OCI-LY1 (cell line): ENCODE results near the gene TYRP1.

Experiments
- H2AFZ ChIP-seq: fragments of 200-600 bp; sonication (generic), shearing (Covaris generic); 2 replicates; pipeline ENCODE4 v1.6.0; 2014; ENCODE audit warnings: antibody characterized with exemption, mild to moderate bottlenecking, low read length
- H3F3A ChIP-seq: fragments of 200-600 bp; sonication (generic), shearing (Covaris generic); 2 replicates; pipeline ENCODE4 v1.6.0; 2014; ENCODE audit warnings: mild to moderate bottlenecking, antibody characterized with exemption, low read length, moderate library complexity; ENCODE audit not compliant: insufficient read depth
- H3K27ac ChIP-seq: fragments of 200-600 bp; sonication (generic); 2 replicates; pipeline ENCODE4 v1.5.1; 2014; ENCODE audit warnings: low read length, mixed run types, mild to moderate bottlenecking, low read depth; ENCODE audit not compliant: poor library complexity, severe bottlenecking
- H3K27me3 ChIP-seq: fragments of 200-600 bp; sonication (generic); 2 replicates; pipeline ENCODE4 v1.6.0; 2014; ENCODE audit warnings: antibody characterized with exemption, mild to moderate bottlenecking, low read length, moderate library complexity; ENCODE audit not compliant: insufficient read depth
- H3K36me3 ChIP-seq: fragments of 200-600 bp; sonication (generic); 2 replicates; pipeline ENCODE4 v1.6.1; 2014; ENCODE audit warnings: mild to moderate bottlenecking, antibody characterized with exemption, low read length, moderate library complexity, mixed read lengths; ENCODE audit not compliant: insufficient read depth
- H3K4me1 ChIP-seq: fragments of 200-600 bp; sonication (generic); 2 replicates; pipeline ENCODE4 v1.5.1; 2014; ENCODE audit warnings: mild to moderate bottlenecking, low read length, moderate library complexity; ENCODE audit not compliant: insufficient read depth, severe bottlenecking
- H3K4me2 ChIP-seq: fragments of 200-600 bp; sonication (generic), shearing (Covaris generic); 2 replicates; pipeline ENCODE4 v1.6.1; 2014; ENCODE audit warnings: low read length
- H3K4me3 ChIP-seq: fragments of 200-600 bp; sonication (generic); 2 replicates; pipeline ENCODE4 v1.5.1; 2014; ENCODE audit warnings: low read length, low read depth, mild to moderate bottlenecking, mixed read lengths; ENCODE audit not compliant: poor library complexity, severe bottlenecking
- H3K79me2 ChIP-seq: fragments of 200-600 bp; shearing (Covaris generic); 2 replicates; pipeline ENCODE4 v1.6.1; 2016; ENCODE audit warnings: mixed run types, low read length, mixed read lengths; ENCODE audit not compliant: insufficient read depth
- H3K9ac ChIP-seq: fragments of 200-600 bp; sonication (generic), shearing (Covaris generic); 2 replicates; pipeline ENCODE4 v1.6.1; 2014; ENCODE audit warnings: mild to moderate bottlenecking, low read length, mixed read lengths
- H3K9me2 ChIP-seq: fragments of 200-600 bp; sonication (generic), shearing (Covaris generic); 2 replicates; pipeline ENCODE4 v1.6.1; 2014; ENCODE audit warnings: low read depth, mild to moderate bottlenecking, low read length, mixed read lengths
- H3K9me3 ChIP-seq: fragments of 200-600 bp; shearing (Covaris generic); 2 replicates; pipeline ENCODE4 v1.6.1; 2014; ENCODE audit warnings: low read length, mixed read lengths
- H4K20me1 ChIP-seq: fragments of 200-600 bp; sonication (generic), shearing (Covaris generic); 2 replicates; pipeline ENCODE4 v1.6.0; 2016; ENCODE audit warnings: mild to moderate bottlenecking, low read length; ENCODE audit not compliant: insufficient read depth
- CTCF ChIP-seq: fragments of 200-600 bp; sonication (generic), shearing (Covaris generic); IDR thresholded peaks from 2 replicates; pipeline ENCODE4 v1.5.1; 2017; ENCODE audit warnings: mild to moderate bottlenecking, antibody characterized with exemption, low read length, moderate library complexity, mixed read lengths
- EZH2 ChIP-seq: fragments of 200-600 bp; sonication (generic), shearing (Covaris generic); IDR thresholded peaks from 2 replicates; pipeline ENCODE4 v1.8.0; 2017; ENCODE audit warnings: borderline replicate concordance, mixed run types, mild to moderate bottlenecking, antibody characterized with exemption, low read length, moderate library complexity, mixed read lengths

Gene TYRP1

GRCh38 chr9:12696931-12697622, 3.9 kb downstream of the TYRP1 start:
- no peaks in the 10 kb centered on the region for H3K9me3 ChIP-seq
- H3K27me3 ChIP-seq: no peaks in the 10 kb centered on the region
- no peak overlapping the region for H2AFZ ChIP-seq
- no peaks in the 10 kb centered on the region for H3K9me2 ChIP-seq
- no peaks in the 10 kb centered on the region for H3F3A ChIP-seq
- no peak overlapping the region for H3K9ac ChIP-seq
- H3K27ac ChIP-seq: no peak overlapping the region
- H3K4me2 ChIP-seq: no peak overlapping the region
- no peaks in the 10 kb centered on the region for H3K79me2 ChIP-seq
- no peaks in the 10 kb centered on the region for H3K36me3 ChIP-seq
- no peak overlapping the region for H3K4me3 ChIP-seq
- TF ChIP-seq CTCF: no peak
- no peak for TF ChIP-seq EZH2
- no peaks in the 10 kb centered on the region for H3K4me1 ChIP-seq
- no peaks in the 10 kb centered on the region for H4K20me1 ChIP-seq

- H3K4me2 ChIP-seq: no peak overlapping the region
- no peaks in the 10 kb centered on the region for H3K79me2 ChIP-seq
- TF ChIP-seq EZH2 (no peak), CTCF (no peak)
These were observed 4.5 kb downstream of the TYRP1 start for GRCh38 chr9:12697719-12698118.

GRCh38 chr9:12698266-12698665, 5.1 kb downstream of the TYRP1 start:
- TF ChIP-seq EZH2: no peak
- TF ChIP-seq CTCF: no peak
- Histone ChIP-seq H3K4me3 (no peak overlapping the region), H3K4me2 (no peak overlapping the region), H3K27me3 (no peaks in the 10 kb centered on the region), H2AFZ (no peak overlapping the region), H3F3A (no peaks in the 10 kb centered on the region), H3K9ac (no peak overlapping the region), H3K36me3 (no peaks in the 10 kb centered on the region), H3K27ac (no peak overlapping the region), H3K9me3 (no peaks in the 10 kb centered on the region), H3K79me2 (no peaks in the 10 kb centered on the region), H3K4me1 (no peaks in the 10 kb centered on the region), H4K20me1 (no peaks in the 10 kb centered on the region), H3K9me2 (no peaks in the 10 kb centered on the region)

More at GRCh38 chr9:12697719-12698118, 4.5 kb downstream of the TYRP1 start:
- Histone ChIP-seq H3K4me3 (no peak overlapping the region), H3K4me1 (no peaks in the 10 kb centered on the region), H4K20me1 (no peaks in the 10 kb centered on the region), H3K27me3 (no peaks in the 10 kb centered on the region), H3K9ac (no peak overlapping the region), H3F3A (no peaks in the 10 kb centered on the region), H3K9me2 (no peaks in the 10 kb centered on the region), H3K9me3 (no peaks in the 10 kb centered on the region), H3K36me3 (no peaks in the 10 kb centered on the region), H3K27ac (no peak overlapping the region), H2AFZ (no peak overlapping the region)
